GM21529 (cell line): ENCODE measurements around the gene ATP6V1G3.
"Not testable (repeated sequence)": the region's sequence is repeated elsewhere in the genome, so short reads cannot be mapped to it uniquely, and the experiment has no call there.

Source experiments
- ATAC-seq: cut with Tn5 transposase; IDR thresholded peaks from one replicate; pipeline ENCODE4 v1.9.1; 2021; ENCODE audit not compliant: unreplicated experiment

ATP6V1G3 gene

GRCh38 chr1:198543670-198544260 is 3.3 kb upstream of the ATP6V1G3 start:
- peak; percentile 92 for ATAC-seq

- ATAC-seq = no peak
Observed at GRCh38 chr1:198542632-198543031, 2.2 kb upstream of the ATP6V1G3 start.

- no peak for ATAC-seq
Observed at GRCh38 chr1:198541737-198542136, 1.3 kb upstream of the ATP6V1G3 start.

- no peak for ATAC-seq
Observed at GRCh38 chr1:198538579-198539364, 1.7 kb downstream of the ATP6V1G3 start.

GRCh38 chr1:198535631-198536030 is 4.8 kb downstream of the ATP6V1G3 start:
- no peak for ATAC-seq

- ATAC-seq = no peak
Observed at GRCh38 chr1:198534548-198535418, 5.7 kb downstream of the ATP6V1G3 start.

GRCh38 chr1:198531891-198532290 is 8.6 kb downstream of the ATP6V1G3 start:
- no peak for ATAC-seq

- no peak for ATAC-seq
Observed at GRCh38 chr1:198530953-198531352, 9.5 kb downstream of the ATP6V1G3 start.

GRCh38 chr1:198529414-198529813 is 11.1 kb downstream of the ATP6V1G3 start:
- no peak for ATAC-seq

GRCh38 chr1:198528364-198528763 is 12.1 kb downstream of the ATP6V1G3 start:
- no peak for ATAC-seq

GRCh38 chr1:198524556-198524955 is 15.9 kb downstream of the ATP6V1G3 start:
- no peak for ATAC-seq

GRCh38 chr1:198524127-198524526 is 16.4 kb downstream of the ATP6V1G3 start:
- not testable (repeated sequence) for ATAC-seq

GRCh38 chr1:198523182-198523950 is 17.1 kb downstream of the ATP6V1G3 start:
- ATAC-seq = no peak

- peak; percentile 86 for ATAC-seq
Observed at GRCh38 chr1:198520524-198521254, 19.8 kb downstream of the ATP6V1G3 start.

- no peak for ATAC-seq
Observed at GRCh38 chr1:198519639-198520501, 20.6 kb downstream of the ATP6V1G3 start.

GRCh38 chr1:198517623-198518199 is 22.8 kb downstream of the ATP6V1G3 start:
- ATAC-seq = no peak

GRCh38 chr1:198500096-198500495 is 40.4 kb downstream of the ATP6V1G3 start:
- no peak for ATAC-seq

GRCh38 chr1:198499588-198499987 is 40.9 kb downstream of the ATP6V1G3 start:
- no peak for ATAC-seq

GRCh38 chr1:198498881-198499280 is 41.6 kb downstream of the ATP6V1G3 start:
- no peak for ATAC-seq
